Progenitor cell of endocrine pancreas (in vitro differentiated cells): ENCODE data around the gene CSNK2A1. TPM values are rescaled to one million over a fixed set of nuclear protein-coding genes. Genes with fewer than 3 reads are reported as not detected.
A peak's percentile ranks its signal among the peaks of the same experiment; 100 is the strongest.

Experiments
- DNase-seq: peaks from one replicate; pipeline ENCODE4 v3.0.0; 2021; ENCODE audit warnings: low spot score; ENCODE audit not compliant: unreplicated experiment
- H3K27ac Mint-ChIP-seq: 2 replicates; pipeline ENCODE4 v1.8.0; 2021; ENCODE audit warnings: mild to moderate bottlenecking, moderate library complexity, mixed read lengths
- H3K27me3 Mint-ChIP-seq: 2 replicates; pipeline ENCODE4 v1.8.0; 2021; ENCODE audit warnings: mixed read lengths
- H3K36me3 Mint-ChIP-seq: 2 replicates; pipeline ENCODE4 v1.8.0; 2022; ENCODE audit warnings: mixed read lengths; ENCODE audit not compliant: insufficient read depth
- H3K4me1 Mint-ChIP-seq: 2 replicates; pipeline ENCODE4 v1.8.0; 2021; ENCODE audit warnings: low read depth, mixed read lengths
- H3K4me3 Mint-ChIP-seq: 2 replicates; pipeline ENCODE4 v1.8.0; 2021; ENCODE audit warnings: low read depth, mild to moderate bottlenecking, moderate library complexity, mixed read lengths
- H3K9me3 Mint-ChIP-seq: 2 replicates; pipeline ENCODE4 v1.8.0; 2021; ENCODE audit warnings: low read depth, mixed read lengths
- CTCF ChIP-seq: fragments of 200-600 bp; sonication (generic); IDR thresholded peaks from one replicate; pipeline ENCODE4 v1.5.0; 2021; ENCODE audit warnings: antibody characterized with exemption, mild to moderate bottlenecking; ENCODE audit not compliant: unreplicated experiment
- total RNA-seq: library from RNA; stranded (reverse); gene quantifications from 2 replicates; pipeline ENCODE4 v1.2.1, GENCODE V29; 2021

The CSNK2A1 gene
- total RNA-seq, 1 donor from 2014 or later = 175 TPM

DNA sequence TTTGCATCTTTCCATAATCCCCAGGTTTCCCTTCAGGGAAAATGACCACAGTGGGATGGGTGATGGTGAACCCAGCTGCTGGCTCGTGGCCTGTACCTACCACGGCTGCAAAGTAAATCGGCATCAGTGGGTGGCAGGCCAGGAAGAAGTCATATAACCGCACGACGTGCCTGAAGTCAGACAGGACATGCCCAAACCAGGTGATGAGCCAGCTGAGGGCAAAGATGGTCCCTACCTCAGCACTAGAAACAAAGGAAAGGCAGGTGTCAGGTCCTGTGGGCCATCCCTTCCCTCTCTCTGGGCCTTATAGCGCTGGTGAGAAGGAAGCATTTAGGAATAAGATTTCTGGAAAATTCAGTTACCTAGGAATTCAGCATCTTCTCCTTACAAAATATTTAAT is 103.4 kb downstream of the CSNK2A1 start:
- no peak for DNase-seq
- no peaks in the 10 kb centered on the region for H3K27me3 Mint-ChIP-seq
- H3K27ac Mint-ChIP-seq = no peak overlapping the region
- no peaks in the 10 kb centered on the region for H3K9me3 Mint-ChIP-seq
- peaks cover 40% of the 10 kb centered on the region for H3K36me3 Mint-ChIP-seq
- peaks cover 5% of the 10 kb centered on the region for H3K4me1 Mint-ChIP-seq
- no peak overlapping the region for H3K4me3 Mint-ChIP-seq
- no peak for TF ChIP-seq CTCF

DNA sequence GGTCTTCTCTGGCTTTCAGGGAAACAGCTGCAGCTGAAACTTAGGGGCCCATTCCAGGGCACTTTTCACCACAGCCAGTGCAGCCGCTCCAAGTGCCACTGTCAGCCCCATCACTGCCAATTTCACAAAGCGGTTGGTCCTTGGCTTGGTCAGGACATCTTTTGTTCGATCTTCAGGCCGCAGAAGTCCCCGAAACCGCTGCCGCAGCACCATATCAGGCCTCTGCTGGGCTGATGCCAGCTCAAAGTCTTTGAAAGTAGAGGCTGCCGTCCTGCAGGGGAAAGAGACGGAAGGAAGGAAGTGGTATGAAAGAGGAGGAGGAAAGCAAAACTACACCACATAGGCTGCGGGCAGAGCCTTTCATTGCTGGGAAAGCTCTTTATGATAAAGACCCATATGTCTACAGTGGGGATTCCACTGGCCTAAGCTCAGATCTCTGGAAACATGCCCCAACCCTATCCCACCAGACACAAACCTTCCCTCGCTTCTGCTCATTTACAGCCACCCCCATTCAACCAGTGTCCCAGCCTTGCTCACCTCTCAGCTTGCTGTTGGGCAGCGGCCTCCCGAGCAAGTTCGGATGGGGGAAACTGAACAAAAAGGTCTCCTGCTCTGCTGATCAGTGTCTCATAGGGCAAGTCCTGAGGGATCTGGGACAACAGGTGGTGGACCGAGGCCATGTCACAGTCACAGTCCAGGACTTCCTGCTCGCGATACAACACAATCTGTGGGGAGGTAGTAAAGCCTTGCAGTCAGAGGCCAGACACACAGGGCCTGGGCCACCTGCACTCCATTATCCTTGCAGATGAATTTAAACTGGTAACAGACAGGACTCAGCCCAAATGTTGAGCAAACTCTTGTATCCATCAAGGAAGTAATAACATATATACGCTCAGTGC is 104.8 kb downstream of the CSNK2A1 start:
- peaks cover 37% of the 10 kb centered on the region for H3K36me3 Mint-ChIP-seq

DNA sequence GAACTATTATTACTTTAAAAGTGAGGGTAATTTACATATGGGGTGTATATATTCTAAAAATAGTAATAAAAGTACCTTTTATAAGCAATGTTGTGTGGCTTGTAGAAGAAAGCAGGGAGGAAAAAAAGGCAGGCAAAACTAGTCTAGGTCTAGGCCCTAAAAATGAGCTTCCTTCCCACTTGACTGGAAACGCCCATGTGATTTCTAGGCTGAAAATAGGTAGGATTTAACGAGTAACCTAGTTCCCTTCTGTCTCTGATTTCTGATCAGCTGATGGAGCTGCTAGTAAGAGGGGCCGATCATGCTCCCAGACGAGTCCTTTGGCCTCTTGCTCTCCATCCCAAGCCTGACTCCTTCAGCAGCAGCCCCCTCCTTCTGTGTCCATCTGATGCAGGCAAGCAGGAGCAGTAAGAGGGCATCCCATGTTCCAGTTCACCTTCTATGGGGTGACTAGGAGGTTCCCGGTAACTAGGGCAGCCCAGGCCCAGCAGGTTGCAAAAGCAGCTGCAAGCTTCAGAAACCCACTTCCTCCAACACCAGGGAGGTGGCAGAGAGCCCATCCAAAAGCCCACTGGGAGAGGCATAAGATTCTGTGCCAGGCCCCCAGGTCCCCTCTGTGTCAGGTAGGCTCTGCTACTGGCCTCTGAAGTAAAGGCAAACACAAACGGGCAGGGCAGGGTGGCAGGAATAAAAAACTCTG is 105.7 kb downstream of the CSNK2A1 start:
- TF ChIP-seq CTCF = no peak
- no peaks in the 10 kb centered on the region for H3K4me1 Mint-ChIP-seq
- H3K9me3 Mint-ChIP-seq = no peaks in the 10 kb centered on the region
- no peak for DNase-seq
- no peaks in the 10 kb centered on the region for H3K27me3 Mint-ChIP-seq
- peaks cover 33% of the 10 kb centered on the region for H3K36me3 Mint-ChIP-seq
- no peak overlapping the region for H3K4me3 Mint-ChIP-seq
- H3K27ac Mint-ChIP-seq = no peak overlapping the region

More for the DNA sequence above, 104.8 kb downstream of the CSNK2A1 start:
- Mint-ChIP-seq H3K27ac (no peak overlapping the region), H3K4me3 (no peak overlapping the region), H3K9me3 (no peaks in the 10 kb centered on the region), H3K27me3 (no peaks in the 10 kb centered on the region), H3K4me1 (peaks cover 2% of the 10 kb centered on the region)
- no peak for DNase-seq
- no peak for TF ChIP-seq CTCF

DNA sequence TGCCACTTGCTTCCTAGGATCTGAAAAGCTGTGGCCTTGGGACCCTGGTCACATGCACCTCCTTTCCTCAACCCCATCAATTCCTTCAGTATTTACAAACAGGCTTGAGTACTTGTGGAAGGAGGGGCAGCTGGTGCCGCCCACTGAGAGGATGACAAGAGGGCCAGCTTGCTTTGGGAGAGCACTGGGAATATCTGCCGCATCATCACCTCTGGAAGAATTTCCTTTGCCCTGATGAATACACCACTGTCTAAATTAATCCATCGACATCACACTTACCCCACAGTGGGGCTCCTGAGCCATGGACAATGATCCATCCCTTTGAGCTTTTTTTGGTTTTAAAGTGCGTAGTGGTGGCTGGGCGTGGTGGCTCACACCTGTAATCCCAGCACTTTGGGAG is 107.1 kb downstream of the CSNK2A1 start:
- H3K9me3 Mint-ChIP-seq = no peaks in the 10 kb centered on the region
- H3K27ac Mint-ChIP-seq = no peak overlapping the region
- no peak for TF ChIP-seq CTCF

GRCh38 chr20:435558-435957 is 108.0 kb downstream of the CSNK2A1 start:
- no peaks in the 10 kb centered on the region for H3K9me3 Mint-ChIP-seq
- peaks cover 24% of the 10 kb centered on the region for H3K36me3 Mint-ChIP-seq
- DNase-seq = no peak
- H3K4me1 Mint-ChIP-seq = no peaks in the 10 kb centered on the region
- TF ChIP-seq CTCF = no peak
- no peaks in the 10 kb centered on the region for H3K27me3 Mint-ChIP-seq
- H3K4me3 Mint-ChIP-seq = no peak overlapping the region
- H3K27ac Mint-ChIP-seq = peak overlapping the region; percentile 37

More for the DNA sequence above, 107.1 kb downstream of the CSNK2A1 start:
- Mint-ChIP-seq H3K4me1 (no peaks in the 10 kb centered on the region), H3K4me3 (no peak overlapping the region), H3K36me3 (peaks cover 27% of the 10 kb centered on the region), H3K27me3 (no peaks in the 10 kb centered on the region)
- no peak for DNase-seq
